Measurements from ENCODE around the gene ATOX1.

ATOX1 gene

GRCh38 chr5:151770383-151771258 is 12.2 kb upstream of the ATOX1 start:
- no peak for DNase-seq (ENCODE audit: low read depth)

- DNase-seq (ENCODE audit: low read depth) = no peak
Measured at GRCh38 chr5:151766975-151767374, 8.5 kb upstream of the ATOX1 start.

GRCh38 chr5:151764801-151765200 is 6.4 kb upstream of the ATOX1 start:
- no peak for DNase-seq (ENCODE audit: low read depth)

- no peak for DNase-seq (ENCODE audit: low read depth)
Measured at GRCh38 chr5:151758141-151758429, 346 bp downstream of the ATOX1 start.

- DNase-seq (ENCODE audit: low read depth) = no peak
Measured at GRCh38 chr5:151757233-151758140, 944 bp downstream of the ATOX1 start.

GRCh38 chr5:151755383-151755782 is 3.0 kb downstream of the ATOX1 start:
- no peak for DNase-seq (ENCODE audit: low read depth)

GRCh38 chr5:151751593-151751992 is 6.8 kb downstream of the ATOX1 start:
- DNase-seq (ENCODE audit: low read depth) = no peak

- DNase-seq (ENCODE audit: low read depth) = no peak
Measured at GRCh38 chr5:151751091-151751490, 7.3 kb downstream of the ATOX1 start.

- DNase-seq (ENCODE audit: low read depth) = no peak
Measured at GRCh38 chr5:151750121-151750520, 8.3 kb downstream of the ATOX1 start.

- no peak for DNase-seq (ENCODE audit: low read depth)
Measured at GRCh38 chr5:151745071-151745705, 13.2 kb downstream of the ATOX1 start.

GRCh38 chr5:151743530-151743929 is 14.9 kb downstream of the ATOX1 start:
- no peak for DNase-seq (ENCODE audit: low read depth)

- no peak for DNase-seq (ENCODE audit: low read depth)
Measured at GRCh38 chr5:151742870-151743294, 15.5 kb downstream of the ATOX1 start.

GRCh38 chr5:151741678-151742423 is 16.6 kb downstream of the ATOX1 start:
- no peak for DNase-seq (ENCODE audit: low read depth)

- DNase-seq (ENCODE audit: low read depth) = no peak
Measured at GRCh38 chr5:151740958-151741373, 17.5 kb downstream of the ATOX1 start.

GRCh38 chr5:151740336-151740942 is 18.0 kb downstream of the ATOX1 start:
- no peak for DNase-seq (ENCODE audit: low read depth)

GRCh38 chr5:151739939-151740335 is 18.5 kb downstream of the ATOX1 start:
- DNase-seq (ENCODE audit: low read depth) = no peak

- DNase-seq (ENCODE audit: low read depth) = no peak
Measured at GRCh38 chr5:151739395-151739794, 19.0 kb downstream of the ATOX1 start.

GRCh38 chr5:151738125-151738848 is 20.1 kb downstream of the ATOX1 start:
- no peak for DNase-seq (ENCODE audit: low read depth)

- no peak for DNase-seq (ENCODE audit: low read depth)
Measured at GRCh38 chr5:151737431-151737830, 21.0 kb downstream of the ATOX1 start.

- DNase-seq (ENCODE audit: low read depth) = no peak
Measured at GRCh38 chr5:151735646-151736045, 22.8 kb downstream of the ATOX1 start.

GRCh38 chr5:151734064-151734408 is 24.4 kb downstream of the ATOX1 start:
- no peak for DNase-seq (ENCODE audit: low read depth)
